Astrocyte (in vitro differentiated cells and primary cell): ENCODE results near the gene ATXN10. TPM values are rescaled to one million over a fixed set of nuclear protein-coding genes. Genes with fewer than 3 reads are reported as not detected.

Source experiments
- DNase-seq: peaks from one replicate; pipeline ENCODE4 v3.0.0-alpha.2; 2010; ENCODE audit warnings: low read depth
- FAIRE-seq: peaks from 2 replicates; lab custom pipeline; 2011; peaks lifted over from hg19 to GRCh38; lab: Jason Lieb, UNC
- H2AFZ ChIP-seq: 2 replicates; pipeline ENCODE4 v1.6.0; 2012; ENCODE audit warnings: low read depth, low read length, inconsistent platforms
- H3K27ac ChIP-seq: 2 replicates; pipeline ENCODE4 v1.5.1; 2011; ENCODE audit warnings: low read depth, low read length, inconsistent platforms
- H3K27me3 ChIP-seq: 2 replicates; pipeline ENCODE4 v1.6.0; 2011; ENCODE audit warnings: low read length, inconsistent platforms; ENCODE audit not compliant: insufficient read depth
- H3K36me3 ChIP-seq: 2 replicates; pipeline ENCODE4 v1.5.1; 2011; ENCODE audit warnings: low read length, inconsistent platforms; ENCODE audit not compliant: insufficient read depth
- H3K4me1 ChIP-seq: 2 replicates; pipeline ENCODE4 v1.5.1; 2011; ENCODE audit warnings: low read length, inconsistent platforms; ENCODE audit not compliant: insufficient read depth
- H3K4me2 ChIP-seq: 2 replicates; pipeline ENCODE4 v1.6.0; 2012; ENCODE audit warnings: low read length, inconsistent platforms
- H3K4me3 ChIP-seq: 2 replicates; pipeline ENCODE4 v1.5.1; 2011; ENCODE audit warnings: low read depth, mild to moderate bottlenecking, low read length, inconsistent platforms; ENCODE audit not compliant: insufficient read depth
- H3K79me2 ChIP-seq: 2 replicates; pipeline ENCODE4 v1.6.0; 2012; ENCODE audit warnings: mild to moderate bottlenecking, low read length, inconsistent platforms; ENCODE audit not compliant: insufficient read depth
- H3K9ac ChIP-seq: 2 replicates; pipeline ENCODE4 v1.6.0; 2012; ENCODE audit warnings: mild to moderate bottlenecking, low read length, inconsistent platforms
- H3K9me3 ChIP-seq: 2 replicates; pipeline ENCODE4 v1.5.1; 2012; ENCODE audit warnings: low read depth, mild to moderate bottlenecking, low read length, inconsistent platforms; ENCODE audit not compliant: insufficient read depth
- H4K20me1 ChIP-seq: 2 replicates; pipeline ENCODE4 v1.6.0; 2012; ENCODE audit warnings: low read length, inconsistent platforms; ENCODE audit not compliant: insufficient read depth
- H3K27ac Mint-ChIP-seq: one replicate; pipeline ENCODE4 v1.8.0; 2021; ENCODE audit warnings: mild to moderate bottlenecking, mixed read lengths; ENCODE audit not compliant: unreplicated experiment
- H3K27me3 Mint-ChIP-seq: one replicate; pipeline ENCODE4 v1.8.0; 2021; ENCODE audit warnings: low read depth, mixed read lengths; ENCODE audit not compliant: unreplicated experiment
- H3K36me3 Mint-ChIP-seq: one replicate; pipeline ENCODE4 v1.8.0; 2021; ENCODE audit warnings: low read depth, mixed read lengths; ENCODE audit not compliant: unreplicated experiment
- H3K4me1 Mint-ChIP-seq: one replicate; pipeline ENCODE4 v1.8.0; 2021; ENCODE audit warnings: low read depth, mixed read lengths; ENCODE audit not compliant: unreplicated experiment
- H3K4me3 Mint-ChIP-seq: one replicate; pipeline ENCODE4 v1.8.0; 2021; ENCODE audit warnings: mild to moderate bottlenecking, moderate library complexity, mixed read lengths; ENCODE audit not compliant: unreplicated experiment
- H3K9me3 Mint-ChIP-seq: one replicate; pipeline ENCODE4 v1.8.0; 2021; ENCODE audit warnings: mild to moderate bottlenecking, mixed read lengths; ENCODE audit not compliant: unreplicated experiment
- EZH2 ChIP-seq: IDR thresholded peaks from 2 replicates; pipeline ENCODE4 v1.6.1; 2012; ENCODE audit warnings: mild to moderate bottlenecking, low read length, inconsistent platforms; ENCODE audit not compliant: insufficient read depth
- total RNA-seq: library from RNA; stranded (reverse); gene quantifications from 2 replicates; pipeline ENCODE4 v1.2.1, GENCODE V29; 2021
- TF ChIP-seq, protein P1 (sequence below): IDR thresholded peaks from 2 replicates; pipeline ENCODE4 v1.5.1; 2011; ENCODE audit warnings: low read depth, mild to moderate bottlenecking, inconsistent platforms, low read length, moderate library complexity; ENCODE audit not compliant: insufficient read depth

Gene ATXN10
- total RNA-seq, 1 donor from 2014 or later, result 195 TPM

DNA sequence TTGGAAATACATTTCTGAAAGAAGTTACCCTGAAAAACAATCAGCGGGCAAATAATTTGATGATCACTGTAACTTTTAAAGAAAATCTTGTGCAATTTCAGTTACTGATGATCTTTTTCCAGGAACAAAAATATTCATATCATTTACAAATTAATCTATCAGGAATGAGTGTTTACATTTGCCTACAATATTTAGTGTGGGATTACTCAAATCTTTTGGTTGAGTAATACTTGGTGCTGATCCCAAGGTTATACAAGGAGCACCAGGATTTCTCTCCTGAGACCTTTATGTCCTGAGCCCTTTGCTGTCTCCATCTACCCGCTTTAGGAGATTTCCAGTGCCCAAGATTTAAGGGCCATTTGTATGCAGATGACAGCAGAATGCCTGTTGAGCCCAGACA, 116.1 kb downstream of the ATXN10 start:
- Mint-ChIP-seq H3K27me3 (no peaks in the 10 kb centered on the region), H3K9me3 (no peaks in the 10 kb centered on the region), H3K4me1 (peaks cover 26% of the 10 kb centered on the region), H3K36me3 (peaks cover 7% of the 10 kb centered on the region), H3K27ac (no peak overlapping the region), H3K4me3 (no peak overlapping the region)
- TF ChIP-seq, protein P1, sequence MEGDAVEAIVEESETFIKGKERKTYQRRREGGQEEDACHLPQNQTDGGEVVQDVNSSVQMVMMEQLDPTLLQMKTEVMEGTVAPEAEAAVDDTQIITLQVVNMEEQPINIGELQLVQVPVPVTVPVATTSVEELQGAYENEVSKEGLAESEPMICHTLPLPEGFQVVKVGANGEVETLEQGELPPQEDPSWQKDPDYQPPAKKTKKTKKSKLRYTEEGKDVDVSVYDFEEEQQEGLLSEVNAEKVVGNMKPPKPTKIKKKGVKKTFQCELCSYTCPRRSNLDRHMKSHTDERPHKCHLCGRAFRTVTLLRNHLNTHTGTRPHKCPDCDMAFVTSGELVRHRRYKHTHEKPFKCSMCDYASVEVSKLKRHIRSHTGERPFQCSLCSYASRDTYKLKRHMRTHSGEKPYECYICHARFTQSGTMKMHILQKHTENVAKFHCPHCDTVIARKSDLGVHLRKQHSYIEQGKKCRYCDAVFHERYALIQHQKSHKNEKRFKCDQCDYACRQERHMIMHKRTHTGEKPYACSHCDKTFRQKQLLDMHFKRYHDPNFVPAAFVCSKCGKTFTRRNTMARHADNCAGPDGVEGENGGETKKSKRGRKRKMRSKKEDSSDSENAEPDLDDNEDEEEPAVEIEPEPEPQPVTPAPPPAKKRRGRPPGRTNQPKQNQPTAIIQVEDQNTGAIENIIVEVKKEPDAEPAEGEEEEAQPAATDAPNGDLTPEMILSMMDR, result no peak
- TF ChIP-seq EZH2, result no peak
- Histone ChIP-seq H3K4me1 (peaks cover 25% of the 10 kb centered on the region), H3K4me3 (no peak overlapping the region), H3K27me3 (no peaks in the 10 kb centered on the region), H2AFZ (no peak overlapping the region), H4K20me1 (peaks cover 42% of the 10 kb centered on the region), H3K9ac (no peak overlapping the region), H3K36me3 (no peaks in the 10 kb centered on the region), H3K9me3 (no peaks in the 10 kb centered on the region), H3K4me2 (no peak overlapping the region), H3K79me2 (peaks cover 81% of the 10 kb centered on the region), H3K27ac (no peak overlapping the region)
- DNase-seq (no peak), FAIRE-seq (no peak)

GRCh38 chr22:45788522-45788921, 116.9 kb downstream of the ATXN10 start:
- peaks cover 73% of the 10 kb centered on the region for H3K79me2 ChIP-seq
- H3K36me3 Mint-ChIP-seq, result peaks cover 9% of the 10 kb centered on the region
- no peak for TF ChIP-seq EZH2

DNA sequence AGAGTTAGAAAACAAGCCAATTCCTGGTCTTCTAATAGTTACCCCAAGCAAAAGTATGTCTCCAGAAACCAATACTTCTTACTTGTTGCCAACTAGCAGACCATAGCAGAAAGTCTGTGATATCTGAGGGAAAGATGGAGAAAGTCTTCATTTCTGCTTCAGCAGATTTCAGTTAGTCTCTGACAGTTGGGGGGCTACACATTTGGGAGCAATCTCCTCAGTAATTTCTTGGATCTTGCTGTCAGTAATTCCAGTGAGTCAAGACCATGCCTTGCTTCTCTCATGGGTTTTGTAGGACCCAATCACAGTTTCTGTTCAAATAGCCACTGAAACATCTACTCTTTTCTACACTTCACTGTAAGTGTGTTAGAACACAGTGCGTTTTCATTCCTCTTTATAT, 118.8 kb downstream of the ATXN10 start:
- H3K4me3 Mint-ChIP-seq, result no peak overlapping the region
- peak; percentile 9 for FAIRE-seq
- Histone ChIP-seq H3K4me3 (no peak overlapping the region), H2AFZ (no peak overlapping the region), H3K9ac (no peak overlapping the region), H4K20me1 (peaks cover 35% of the 10 kb centered on the region), H3K9me3 (no peaks in the 10 kb centered on the region), H3K36me3 (peaks cover 3% of the 10 kb centered on the region), H3K79me2 (peaks cover 56% of the 10 kb centered on the region), H3K4me2 (no peak overlapping the region), H3K27ac (no peak overlapping the region), H3K27me3 (no peaks in the 10 kb centered on the region), H3K4me1 (peaks cover 13% of the 10 kb centered on the region)
- H3K4me1 Mint-ChIP-seq, result peaks cover 18% of the 10 kb centered on the region
- H3K36me3 Mint-ChIP-seq, result peaks cover 15% of the 10 kb centered on the region
- peaks cover 3% of the 10 kb centered on the region for H3K9me3 Mint-ChIP-seq
- DNase-seq, result no peak
- no peak for TF ChIP-seq EZH2
- TF ChIP-seq, protein P1, result no peak
- H3K27me3 Mint-ChIP-seq, result no peaks in the 10 kb centered on the region
- H3K27ac Mint-ChIP-seq, result no peak overlapping the region

More at GRCh38 chr22:45788522-45788921, 116.9 kb downstream of the ATXN10 start:
- no peak for FAIRE-seq
- H2AFZ ChIP-seq, result no peak overlapping the region
- H3K9ac ChIP-seq, result no peak overlapping the region
- peaks cover 3% of the 10 kb centered on the region for H3K36me3 ChIP-seq
- H3K4me1 ChIP-seq, result peaks cover 25% of the 10 kb centered on the region
- Mint-ChIP-seq H3K4me1 (peaks cover 23% of the 10 kb centered on the region), H3K4me3 (no peak overlapping the region), H3K9me3 (no peaks in the 10 kb centered on the region), H3K27ac (no peak overlapping the region), H3K27me3 (no peaks in the 10 kb centered on the region)
- H3K4me2 ChIP-seq, result no peak overlapping the region
- no peak overlapping the region for H3K27ac ChIP-seq
- H3K4me3 ChIP-seq, result no peak overlapping the region
- DNase-seq, result no peak
- H3K9me3 ChIP-seq, result no peaks in the 10 kb centered on the region
- no peaks in the 10 kb centered on the region for H3K27me3 ChIP-seq
- peaks cover 47% of the 10 kb centered on the region for H4K20me1 ChIP-seq
